Lower leg skin (tissue), 4 donors: ENCODE measurements around the gene RBM10. TPM values are rescaled to one million over a fixed set of nuclear protein-coding genes. Genes with fewer than 3 reads are reported as not detected.
A peak's percentile ranks its signal among the peaks of the same experiment; 100 is the strongest.

Experiments
- DNase-seq, 2 donors: peaks; one replicate each; pipeline ENCODE4 v3.0.0-alpha.2; 2019; ENCODE audit warnings: low spot score in 2 of 2
- H3K4me3 ChIP-seq: fragments of 200-600 bp; sonication (generic); 2 replicates; pipeline ENCODE4 v1.5.1; 2017; ENCODE audit warnings: mild to moderate bottlenecking, low read depth; ENCODE audit not compliant: poor library complexity, severe bottlenecking
- POLR2A ChIP-seq, 2 donors: fragments of 450-650 bp; IDR thresholded peaks; one replicate each; pipeline ENCODE4 v1.6.1; 2016 to 2017; ENCODE audit warnings: antibody characterized with exemption in 2 of 2, mild to moderate bottlenecking in 1 of 2, moderate library complexity in 1 of 2
- WGBS, 2 donors: methylation state at CpG; one replicate each; pipeline ENCODE4 v1.1.5; 2018; 5-methylcytosine and 5-hydroxymethylcytosine counted together
- intact Hi-C: fragments of 100-400 bp; cut with DNase I; formaldehyde crosslinking; loops from one replicate; pipeline ENCODE4 v1.15.0; 2023; ENCODE audit warnings: low total_unique reads
- total RNA-seq, 4 donors: library from RNA; depleted of rRNA; stranded (reverse); fragments of >200 nt; gene quantifications; one replicate each; pipeline ENCODE4 v1.1.0, GENCODE V29; 2016
- TF ChIP-seq, protein P1 (sequence below), 3 donors: fragments of 450-650 bp; IDR thresholded peaks; one replicate each; pipeline ENCODE4 v1.5.1; 2016; ENCODE audit warnings: antibody characterized with exemption in 3 of 3, mild to moderate bottlenecking in 3 of 3, moderate library complexity in 2 of 3

RBM10 gene
- total RNA-seq, 4 donors from 2014 or later, result 22.2 to 35.4 (median 31.2) TPM

DNA sequence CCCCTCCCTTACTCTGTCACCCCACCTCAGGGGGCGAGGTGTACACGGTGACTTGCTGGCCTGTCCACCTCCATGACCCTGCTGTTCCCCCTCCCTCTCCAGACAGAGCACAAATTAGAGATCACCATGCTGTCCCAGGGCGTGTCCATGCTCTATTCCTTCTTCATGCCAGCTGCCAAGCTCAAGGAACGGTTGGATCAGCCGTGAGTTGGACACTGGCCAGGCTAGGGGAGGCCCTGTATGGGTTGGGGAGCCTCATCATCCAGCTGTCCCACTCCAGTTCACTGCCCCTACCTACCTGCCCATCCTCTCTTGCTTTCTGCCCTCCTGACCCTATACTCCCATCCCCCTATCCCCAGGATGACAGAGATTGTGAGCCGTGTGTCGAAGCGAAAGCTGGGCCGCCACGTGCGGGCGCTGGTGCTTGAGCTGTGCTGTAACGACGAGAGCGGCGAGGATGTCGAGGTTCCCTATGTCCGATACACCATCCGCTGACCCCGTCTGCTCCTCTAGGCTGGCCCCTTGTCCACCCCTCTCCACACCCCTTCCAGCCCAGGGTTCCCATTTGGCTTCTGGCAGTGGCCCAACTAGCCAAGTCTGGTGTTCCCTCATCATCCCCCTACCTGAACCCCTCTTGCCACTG lies 69.5 kb downstream of the RBM10 start:
- intact Hi-C loops, result no loop called here
- TF ChIP-seq, protein P1, sequence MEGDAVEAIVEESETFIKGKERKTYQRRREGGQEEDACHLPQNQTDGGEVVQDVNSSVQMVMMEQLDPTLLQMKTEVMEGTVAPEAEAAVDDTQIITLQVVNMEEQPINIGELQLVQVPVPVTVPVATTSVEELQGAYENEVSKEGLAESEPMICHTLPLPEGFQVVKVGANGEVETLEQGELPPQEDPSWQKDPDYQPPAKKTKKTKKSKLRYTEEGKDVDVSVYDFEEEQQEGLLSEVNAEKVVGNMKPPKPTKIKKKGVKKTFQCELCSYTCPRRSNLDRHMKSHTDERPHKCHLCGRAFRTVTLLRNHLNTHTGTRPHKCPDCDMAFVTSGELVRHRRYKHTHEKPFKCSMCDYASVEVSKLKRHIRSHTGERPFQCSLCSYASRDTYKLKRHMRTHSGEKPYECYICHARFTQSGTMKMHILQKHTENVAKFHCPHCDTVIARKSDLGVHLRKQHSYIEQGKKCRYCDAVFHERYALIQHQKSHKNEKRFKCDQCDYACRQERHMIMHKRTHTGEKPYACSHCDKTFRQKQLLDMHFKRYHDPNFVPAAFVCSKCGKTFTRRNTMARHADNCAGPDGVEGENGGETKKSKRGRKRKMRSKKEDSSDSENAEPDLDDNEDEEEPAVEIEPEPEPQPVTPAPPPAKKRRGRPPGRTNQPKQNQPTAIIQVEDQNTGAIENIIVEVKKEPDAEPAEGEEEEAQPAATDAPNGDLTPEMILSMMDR (IDR thresholded peaks at IDR 0.05), result no peak
- no peak for TF ChIP-seq POLR2A (IDR thresholded peaks at IDR 0.05)

DNA sequence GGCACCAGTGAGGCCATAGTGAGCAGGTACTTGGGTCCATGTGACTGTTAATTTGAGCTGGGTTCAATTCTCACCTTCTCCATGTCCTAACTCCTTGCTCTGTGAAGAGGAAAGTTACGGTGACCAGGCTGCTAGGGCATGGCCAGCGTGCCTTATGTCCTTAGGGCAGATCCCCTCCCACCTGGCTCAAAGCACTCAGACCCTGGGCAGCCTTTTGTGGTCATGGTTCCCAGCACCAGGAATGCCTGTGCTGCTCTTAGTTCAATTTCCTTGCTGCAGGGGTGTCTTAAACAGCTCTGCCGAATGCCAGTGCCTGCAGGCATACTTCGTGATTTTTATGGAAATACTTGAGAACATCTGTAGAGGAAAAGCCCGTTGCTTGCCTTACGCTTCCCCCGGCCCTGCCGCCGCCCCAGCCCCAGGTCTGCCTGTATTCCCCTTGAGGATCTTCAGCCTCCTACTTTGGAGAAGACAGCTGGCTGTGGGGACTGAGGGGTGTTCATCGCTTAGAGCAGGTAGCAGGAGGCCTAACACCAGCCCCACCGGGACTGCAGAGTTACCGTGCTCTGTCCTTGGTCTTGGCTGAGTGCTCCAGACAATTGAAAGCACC lies 70.4 kb downstream of the RBM10 start:
- TF ChIP-seq, protein P1 (IDR thresholded peaks at IDR 0.05), result no peak
- no peak for TF ChIP-seq POLR2A (IDR thresholded peaks at IDR 0.05)
- WGBS, 2 donors, result 73 to 89% methylated on average over 11 to 12 of the region's 12 CpGs
- DNase-seq, result peak in 1 of 2 donors; percentile 70
- intact Hi-C loops, result no loop called here
- no peak overlapping the region for H3K4me3 ChIP-seq

More for the DNA sequence above, 69.5 kb downstream of the RBM10 start:
- no peak overlapping the region for H3K4me3 ChIP-seq
- DNase-seq, result peak in 1 of 2 donors; percentile 81
- 90 to 92% methylated on average over 17 to 20 of the region's 20 CpGs for WGBS, 2 donors

DNA sequence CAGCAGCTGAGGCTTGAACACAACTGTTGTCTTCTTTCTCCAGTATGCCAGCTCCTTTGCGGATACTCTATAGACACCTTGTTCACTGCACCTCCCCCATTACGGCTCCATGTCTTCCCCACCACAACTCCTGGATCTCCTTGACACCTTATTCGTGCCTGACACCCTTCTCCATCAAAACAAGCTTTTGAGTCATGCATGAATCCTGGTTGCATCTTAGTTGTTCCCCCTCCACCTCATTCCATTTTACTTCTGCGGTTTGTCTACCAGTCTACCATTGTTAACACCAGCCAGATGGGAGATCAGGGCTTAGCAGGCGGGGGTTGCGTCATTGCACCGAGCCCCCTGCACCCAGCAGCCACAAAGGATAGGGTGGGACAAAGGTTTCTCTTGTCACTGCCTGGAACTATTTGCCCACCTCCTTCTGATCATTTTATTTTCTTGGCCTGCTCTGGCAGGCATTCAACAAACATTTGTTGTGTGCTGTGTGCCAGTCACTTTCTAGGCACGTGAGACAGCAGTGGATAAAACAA lies 71.4 kb downstream of the RBM10 start:
- intact Hi-C loops, result no loop called here
- TF ChIP-seq, protein P1 (IDR thresholded peaks at IDR 0.05), result no peak
- no peak for TF ChIP-seq POLR2A (IDR thresholded peaks at IDR 0.05)
- peak in 1 of 2 donors; percentile 82 for DNase-seq
- no peak overlapping the region for H3K4me3 ChIP-seq
- WGBS, 2 donors, result 73 to 86% methylated on average over 8 of the region's 8 CpGs

DNA sequence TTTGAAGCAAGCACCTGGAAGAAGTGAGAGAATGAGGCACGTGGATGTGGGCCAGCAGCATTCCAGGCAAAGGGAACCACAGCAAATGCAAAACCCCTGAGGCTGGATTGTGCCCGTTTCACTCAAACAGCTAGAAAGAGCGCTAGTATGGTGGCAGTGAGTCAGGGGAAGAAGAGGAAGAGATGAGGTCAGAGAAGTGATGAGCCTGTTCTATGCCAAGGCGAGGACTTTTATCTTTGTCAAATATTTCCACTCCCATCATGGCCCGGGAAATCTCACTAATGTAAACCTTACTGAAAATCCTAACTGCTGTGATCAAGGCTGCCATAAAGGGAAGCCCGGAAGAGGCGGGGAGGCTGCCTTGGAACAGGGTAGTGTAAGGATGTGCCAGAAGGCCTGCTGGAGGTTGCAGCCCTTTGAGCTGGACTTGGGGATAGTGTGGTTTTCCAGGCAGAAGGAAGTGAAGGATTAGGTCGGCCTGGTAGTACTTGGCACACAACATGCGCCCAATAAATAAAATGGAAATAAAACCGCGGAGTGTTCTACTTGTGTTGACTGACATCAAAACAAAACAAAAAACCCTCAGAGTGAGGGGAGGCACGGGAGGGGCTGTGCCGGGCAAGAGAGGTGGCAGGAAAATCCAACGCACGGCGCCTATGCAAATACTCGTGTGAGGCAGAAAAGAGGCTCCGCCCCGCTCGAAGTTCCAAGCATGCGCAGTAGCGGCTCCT lies 72.3 kb downstream of the RBM10 start:
- no peak for TF ChIP-seq POLR2A (IDR thresholded peaks at IDR 0.05)
- TF ChIP-seq, protein P1 (IDR thresholded peaks at IDR 0.05), result no peak
- no peak overlapping the region for H3K4me3 ChIP-seq
- DNase-seq, result peak; percentile 31 to 85
- intact Hi-C loops, result no loop called here
- WGBS, 2 donors, result 2 to 12% methylated on average over 22 of the region's 22 CpGs

DNA sequence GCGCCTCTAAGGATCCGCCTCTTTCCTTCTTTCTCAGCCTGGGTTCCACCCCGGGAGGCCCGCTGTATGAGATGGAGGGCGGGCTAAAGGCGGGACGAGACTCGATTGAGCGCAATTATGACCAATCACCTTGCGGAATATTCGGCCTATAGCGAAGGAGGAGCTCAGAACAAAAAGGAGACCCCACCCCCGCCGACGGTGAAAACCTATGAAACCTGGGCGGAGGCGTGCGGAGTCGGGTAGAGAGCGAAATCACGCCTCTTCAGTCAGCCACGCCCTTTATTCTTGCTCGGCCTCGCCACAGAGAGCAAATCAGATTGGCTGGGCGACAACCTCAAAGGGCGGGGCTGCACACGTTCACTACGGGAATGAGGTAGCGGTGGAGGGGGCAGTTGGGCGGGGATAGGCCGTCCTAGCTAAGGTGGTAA lies 72.8 kb downstream of the RBM10 start:
- H3K4me3 ChIP-seq, result no peak overlapping the region
- intact Hi-C loops, result no loop called here
- TF ChIP-seq, protein P1 (IDR thresholded peaks at IDR 0.05), result no peak
- no peak for TF ChIP-seq POLR2A (IDR thresholded peaks at IDR 0.05)
- 0 to 10% methylated on average over 10 to 31 of the region's 31 CpGs for WGBS, 2 donors
- peak; percentile 97 to 99 for DNase-seq
